Suprapubic skin (tissue), 4 donors: ENCODE results near the gene TSPAN32. TPM values are rescaled to one million over a fixed set of nuclear protein-coding genes. Genes with fewer than 3 reads are reported as not detected.
A peak's percentile ranks its signal among the peaks of the same experiment; 100 is the strongest.

Experiments
- DNase-seq, 2 donors: peaks; one replicate each; pipeline ENCODE4 v3.0.0-alpha.2; 2019; ENCODE audit warnings: low spot score in 2 of 2
- H3K27ac ChIP-seq: fragments of 200-600 bp; sonication (generic); one replicate; pipeline ENCODE4 v1.5.1; 2019
- H3K27me3 ChIP-seq: fragments of 200-600 bp; sonication (generic); one replicate; pipeline ENCODE4 v1.5.1; 2019
- H3K36me3 ChIP-seq: fragments of 200-600 bp; sonication (generic); one replicate; pipeline ENCODE4 v1.5.1; 2019
- H3K4me1 ChIP-seq: fragments of 200-600 bp; sonication (generic); one replicate; pipeline ENCODE4 v1.5.1; 2019
- H3K4me3 ChIP-seq: fragments of 200-600 bp; sonication (generic); one replicate; pipeline ENCODE4 v1.5.1; 2019; ENCODE audit warnings: mild to moderate bottlenecking
- H3K9me3 ChIP-seq: fragments of 200-600 bp; sonication (generic); one replicate; pipeline ENCODE4 v1.5.1; 2019
- EP300 ChIP-seq: sonication (generic); formaldehyde crosslinking; IDR thresholded peaks from one replicate; pipeline ENCODE4 v1.6.1; 2017; ENCODE audit warnings: antibody characterized with exemption
- POLR2A ChIP-seq, 2 donors: fragments of 450-650 bp; IDR thresholded peaks; one replicate each; pipeline ENCODE4 v1.6.1; 2017; ENCODE audit warnings: antibody characterized with exemption in 2 of 2, mild to moderate bottlenecking in 2 of 2, moderate library complexity in 2 of 2
- POLR2AphosphoS5 ChIP-seq, 3 donors: sonication (generic); formaldehyde crosslinking; IDR thresholded peaks; one replicate each; pipeline ENCODE4 v1.6.1; 2017; ENCODE audit warnings: antibody characterized with exemption in 3 of 3
- WGBS: methylation state at CpG from one replicate; pipeline ENCODE4 v1.1.5; 2018; 5-methylcytosine and 5-hydroxymethylcytosine counted together
- total RNA-seq, 4 donors: library from RNA; depleted of rRNA; stranded (reverse); fragments of >200 nt; gene quantifications; one replicate each; pipeline ENCODE4 v1.1.0, GENCODE V29; 2016
- TF ChIP-seq, protein P1 (sequence below), 2 donors: fragments of 200-600 bp in 1 of 2; fragments of 450-650 bp in 1 of 2; sonication (generic) in 1 of 2; IDR thresholded peaks; one replicate each; pipeline ENCODE4 v1.5.1; 2016 to 2019; ENCODE audit warnings: antibody characterized with exemption in 2 of 2, mild to moderate bottlenecking in 1 of 2, moderate library complexity in 1 of 2

Gene TSPAN32
- total RNA-seq, 4 donors from 2014 or later: 0.26 to 4.3 TPM; not detected in 2

DNA sequence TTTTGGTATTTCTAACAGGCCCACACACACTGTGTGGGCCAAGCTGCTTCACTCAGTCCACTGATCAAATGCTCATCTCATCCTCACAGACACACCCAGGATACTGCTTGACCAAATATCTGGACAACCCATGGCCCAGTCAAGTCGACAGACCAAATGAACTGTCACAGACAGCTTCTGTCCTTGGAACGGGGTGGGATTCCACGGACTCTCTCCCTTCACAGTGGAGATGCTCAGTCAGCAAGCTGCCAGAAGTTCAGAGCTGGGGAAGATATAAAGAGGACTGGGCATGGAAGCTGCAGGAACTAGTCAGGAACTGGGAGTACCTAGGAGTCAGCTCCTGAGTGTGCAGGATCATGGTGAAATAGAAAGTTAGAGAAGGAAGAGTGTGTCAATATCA, 40.7 kb downstream of the TSPAN32 start:
- no peaks in the 10 kb centered on the region for H3K4me1 ChIP-seq
- peak in 1 of 2 donors; percentile 28 for DNase-seq
- no peak overlapping the region for H3K4me3 ChIP-seq
- H3K27ac ChIP-seq: no peak overlapping the region
- no peaks in the 10 kb centered on the region for H3K27me3 ChIP-seq
- WGBS: 95% methylated on average over 3 of the region's 3 CpGs
- H3K9me3 ChIP-seq: peaks cover 3% of the 10 kb centered on the region
- TF ChIP-seq, protein P1, sequence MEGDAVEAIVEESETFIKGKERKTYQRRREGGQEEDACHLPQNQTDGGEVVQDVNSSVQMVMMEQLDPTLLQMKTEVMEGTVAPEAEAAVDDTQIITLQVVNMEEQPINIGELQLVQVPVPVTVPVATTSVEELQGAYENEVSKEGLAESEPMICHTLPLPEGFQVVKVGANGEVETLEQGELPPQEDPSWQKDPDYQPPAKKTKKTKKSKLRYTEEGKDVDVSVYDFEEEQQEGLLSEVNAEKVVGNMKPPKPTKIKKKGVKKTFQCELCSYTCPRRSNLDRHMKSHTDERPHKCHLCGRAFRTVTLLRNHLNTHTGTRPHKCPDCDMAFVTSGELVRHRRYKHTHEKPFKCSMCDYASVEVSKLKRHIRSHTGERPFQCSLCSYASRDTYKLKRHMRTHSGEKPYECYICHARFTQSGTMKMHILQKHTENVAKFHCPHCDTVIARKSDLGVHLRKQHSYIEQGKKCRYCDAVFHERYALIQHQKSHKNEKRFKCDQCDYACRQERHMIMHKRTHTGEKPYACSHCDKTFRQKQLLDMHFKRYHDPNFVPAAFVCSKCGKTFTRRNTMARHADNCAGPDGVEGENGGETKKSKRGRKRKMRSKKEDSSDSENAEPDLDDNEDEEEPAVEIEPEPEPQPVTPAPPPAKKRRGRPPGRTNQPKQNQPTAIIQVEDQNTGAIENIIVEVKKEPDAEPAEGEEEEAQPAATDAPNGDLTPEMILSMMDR (IDR thresholded peaks at IDR 0.05): no peak
- TF ChIP-seq EP300 (no peak), POLR2AphosphoS5 (IDR thresholded peaks at IDR 0.05) (no peak), POLR2A (IDR thresholded peaks at IDR 0.05) (no peak)
- no peaks in the 10 kb centered on the region for H3K36me3 ChIP-seq

DNA sequence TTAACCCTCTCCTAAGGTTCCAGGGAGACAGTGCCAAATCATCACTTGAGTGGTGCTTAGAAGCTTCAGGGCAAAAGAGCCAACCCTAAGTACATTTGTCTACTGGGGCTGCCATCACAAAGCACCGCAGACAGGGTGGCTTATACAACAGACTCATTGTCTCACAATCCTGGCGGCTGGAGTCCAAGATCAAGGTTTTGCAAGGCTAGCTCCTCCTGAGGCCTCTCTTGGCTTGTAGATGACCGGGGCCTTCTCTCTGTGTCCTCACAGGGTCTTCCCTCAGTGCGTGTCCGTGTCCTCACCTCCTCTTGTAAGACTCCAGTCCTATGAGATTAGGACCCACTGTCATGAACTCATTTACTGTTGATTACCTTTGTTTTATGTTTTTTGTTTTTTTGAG, 41.2 kb downstream of the TSPAN32 start:
- H3K27ac ChIP-seq: no peak overlapping the region
- H3K4me3 ChIP-seq: no peak overlapping the region
- H3K36me3 ChIP-seq: no peaks in the 10 kb centered on the region
- TF ChIP-seq EP300 (no peak), POLR2A (IDR thresholded peaks at IDR 0.05) (no peak)
- no peaks in the 10 kb centered on the region for H3K4me1 ChIP-seq
- H3K27me3 ChIP-seq: no peaks in the 10 kb centered on the region
- DNase-seq: peak in 1 of 2 donors; percentile 50
- 76% methylated on average over 5 of the region's 5 CpGs for WGBS
- H3K9me3 ChIP-seq: peaks cover 3% of the 10 kb centered on the region

DNA sequence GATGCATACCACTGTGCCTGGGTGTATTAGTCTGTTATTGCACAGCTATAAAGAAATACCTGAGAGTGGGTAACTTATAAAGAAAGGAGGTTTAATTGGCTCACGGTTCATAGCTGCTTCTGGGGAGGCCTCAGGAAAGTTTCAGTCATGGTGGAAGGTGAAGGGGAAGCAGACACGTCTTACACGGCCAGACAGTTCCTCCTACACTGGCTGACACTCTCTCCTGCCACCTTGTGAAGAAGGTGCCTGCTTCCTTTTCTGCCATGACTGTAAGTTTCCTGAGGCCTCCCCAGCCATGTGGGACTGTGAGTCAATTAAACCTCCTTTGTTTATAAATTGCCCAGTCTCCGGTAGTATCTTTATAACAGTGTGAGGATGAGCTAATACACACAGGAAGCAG, 41.7 kb downstream of the TSPAN32 start:
- Histone ChIP-seq H3K4me3 (no peak overlapping the region), H3K9me3 (peaks cover 3% of the 10 kb centered on the region)
- TF ChIP-seq EP300: no peak
- TF ChIP-seq POLR2AphosphoS5 (IDR thresholded peaks at IDR 0.05): no peak
- TF ChIP-seq, protein P1 (IDR thresholded peaks at IDR 0.05): no peak
- TF ChIP-seq POLR2A (IDR thresholded peaks at IDR 0.05): no peak

DNA sequence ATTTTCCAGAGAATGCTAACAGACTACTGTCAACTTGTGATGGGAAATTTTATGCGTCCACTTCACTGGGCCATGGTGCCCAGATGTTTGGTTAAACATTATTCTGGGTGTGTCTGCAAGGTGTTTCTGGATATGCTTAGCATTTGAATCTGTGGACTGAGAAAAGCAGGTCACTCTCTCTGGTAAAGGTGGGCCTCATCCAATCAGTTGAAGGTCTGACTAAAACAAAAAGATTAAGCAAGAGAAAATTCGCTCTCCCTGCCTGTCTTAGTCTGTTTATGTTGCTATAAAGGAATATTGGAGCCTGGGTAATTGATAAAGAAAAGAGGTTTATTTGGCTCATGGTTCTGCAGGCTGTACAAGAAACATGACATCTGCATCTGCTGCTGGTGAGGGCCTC, 43.2 kb downstream of the TSPAN32 start:
- Histone ChIP-seq H3K4me1 (no peaks in the 10 kb centered on the region), H3K4me3 (no peak overlapping the region), H3K9me3 (peaks cover 10% of the 10 kb centered on the region), H3K36me3 (no peaks in the 10 kb centered on the region), H3K27me3 (no peaks in the 10 kb centered on the region), H3K27ac (no peak overlapping the region)
- TF ChIP-seq POLR2A (IDR thresholded peaks at IDR 0.05) (no peak), EP300 (no peak), POLR2AphosphoS5 (IDR thresholded peaks at IDR 0.05) (no peak)
- TF ChIP-seq, protein P1 (IDR thresholded peaks at IDR 0.05): no peak
- WGBS: 86% methylated on average over 2 of the region's 2 CpGs
- DNase-seq: peak in 1 of 2 donors; percentile 4

More for the DNA sequence above, 41.7 kb downstream of the TSPAN32 start:
- DNase-seq: no peak
- no peaks in the 10 kb centered on the region for H3K27me3 ChIP-seq
- H3K36me3 ChIP-seq: no peaks in the 10 kb centered on the region
- WGBS: 78% methylated on average over 4 of the region's 4 CpGs
- no peaks in the 10 kb centered on the region for H3K4me1 ChIP-seq
- H3K27ac ChIP-seq: no peak overlapping the region

DNA sequence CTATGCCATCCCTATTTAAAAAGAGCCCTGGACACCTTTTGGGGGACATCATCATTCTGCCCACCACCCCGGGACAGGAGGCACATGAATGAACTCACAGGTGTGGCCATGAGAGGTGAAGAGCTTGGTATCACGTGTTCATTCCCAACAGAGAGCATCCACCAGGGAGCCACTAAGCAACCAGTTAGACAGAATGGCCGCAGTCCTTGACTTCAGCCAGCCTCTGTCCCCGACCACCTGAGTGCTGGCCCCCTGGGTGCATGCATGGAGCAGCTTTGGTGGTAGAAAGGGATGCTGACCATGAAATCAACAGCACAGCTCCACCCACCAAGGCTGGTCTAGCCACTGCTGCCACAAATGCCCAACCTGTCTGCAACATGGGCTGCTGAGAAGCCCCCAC, 44.2 kb downstream of the TSPAN32 start:
- Histone ChIP-seq H3K4me3 (no peak overlapping the region), H3K9me3 (peaks cover 15% of the 10 kb centered on the region), H3K27ac (no peak overlapping the region), H3K36me3 (no peaks in the 10 kb centered on the region), H3K27me3 (no peaks in the 10 kb centered on the region), H3K4me1 (no peaks in the 10 kb centered on the region)
- no peak for DNase-seq
- 81% methylated on average over 3 of the region's 4 CpGs for WGBS
- TF ChIP-seq POLR2AphosphoS5 (IDR thresholded peaks at IDR 0.05): no peak
- TF ChIP-seq EP300: no peak
- no peak for TF ChIP-seq POLR2A (IDR thresholded peaks at IDR 0.05)
- TF ChIP-seq, protein P1 (IDR thresholded peaks at IDR 0.05): no peak
